Caco-2 (cell line): ENCODE measurements around the gene SYCP2L. TPM values are rescaled to one million over a fixed set of nuclear protein-coding genes. Genes with fewer than 3 reads are reported as not detected.

Experiments
- Bru-seq: library from RNA; stranded (reverse); fragments of 400-500 nt; gene quantifications from one replicate; lab custom pipeline; 2021; lab: Mats Ljungman, UMichigan
- BruChase-seq, 2 experiments: library from RNA; stranded (reverse); fragments of 400-500 nt; gene quantifications; one replicate each; lab custom pipeline; 2021; lab: Mats Ljungman, UMichigan
- BruUV-seq: library from RNA; stranded (reverse); fragments of 400-500 nt; replicated peaks from 2 replicates; lab custom pipeline; 2021; lab: Mats Ljungman, UMichigan
- CTCF ChIA-PET: fragments of 300-600 bp; sonication (Branson Sonifier 250); formaldehyde crosslinking; loops from one replicate; lab custom pipeline; 2022; ENCODE audit warnings: antibody characterized with exemption; lab: Charles Lee
- POLR2A ChIA-PET: fragments of 300-600 bp; sonication (Branson Sonifier 250); formaldehyde crosslinking; loops from one replicate; lab custom pipeline; 2022; ENCODE audit warnings: antibody characterized with exemption; lab: Charles Lee
- DNase-seq, 2 experiments: peaks; one replicate each; pipeline versions ENCODE4 v3.0.0 to v3.0.0-alpha.2; 2020 to 2022
- H3K27me3 ChIP-seq: replicated peaks from 2 replicates; pipeline ENCODE4 v1.6.0; 2011; ENCODE audit warnings: low read length; ENCODE audit not compliant: control insufficient read depth, insufficient read depth
- H3K36me3 ChIP-seq: 2 replicates; pipeline ENCODE4 v1.5.1; 2011; ENCODE audit warnings: low read length; ENCODE audit not compliant: control insufficient read depth, insufficient read depth
- H3K4me1 ChIP-seq: fragments of 250-450 bp; sonication (Bioruptor Pico); 2 replicates; pipeline ENCODE4 v1.5.1; 2020; ENCODE audit warnings: mild to moderate bottlenecking
- H3K4me3 ChIP-seq: 2 replicates; pipeline ENCODE4 v1.5.1; 2011; ENCODE audit warnings: low read depth, mild to moderate bottlenecking, control low read depth, low read length
- H3K9me3 ChIP-seq: fragments of 250-450 bp; sonication (Bioruptor Pico); 2 replicates; pipeline ENCODE4 v1.5.1; 2020; ENCODE audit warnings: mild to moderate bottlenecking, moderate library complexity
- H3K27ac Mint-ChIP-seq: one replicate; pipeline ENCODE4 v1.8.0; 2022; ENCODE audit warnings: mixed read lengths; ENCODE audit not compliant: unreplicated experiment
- H3K27me3 Mint-ChIP-seq: one replicate; pipeline ENCODE4 v1.8.0; 2022; ENCODE audit warnings: mixed read lengths; ENCODE audit not compliant: insufficient read depth, unreplicated experiment
- H3K36me3 Mint-ChIP-seq: one replicate; pipeline ENCODE4 v1.8.0; 2022; ENCODE audit warnings: mild to moderate bottlenecking, mixed read lengths; ENCODE audit not compliant: insufficient read depth, unreplicated experiment
- H3K4me1 Mint-ChIP-seq: one replicate; pipeline ENCODE4 v1.8.0; 2022; ENCODE audit warnings: low read depth, mixed read lengths; ENCODE audit not compliant: unreplicated experiment
- H3K4me3 Mint-ChIP-seq: one replicate; pipeline ENCODE4 v1.8.0; 2022; ENCODE audit warnings: mild to moderate bottlenecking, moderate library complexity, mixed read lengths; ENCODE audit not compliant: unreplicated experiment
- H3K9me3 Mint-ChIP-seq: one replicate; pipeline ENCODE4 v1.8.0; 2022; ENCODE audit warnings: mixed read lengths; ENCODE audit not compliant: unreplicated experiment
- CTCF ChIP-seq, 2 experiments: fragments of 200-600 bp in 1 of 2; IDR thresholded peaks; 1 replicate in 1 of 2; 2 replicates in 1 of 2; pipeline versions ENCODE4 v1.5.1 to v1.8.0; 2011 to 2022; ENCODE audit warnings: antibody characterized with exemption in 1 of 2, control low read depth in 1 of 2, inconsistent platforms in 1 of 2, low read depth in 1 of 2, low read length in 1 of 2, mild to moderate bottlenecking in 1 of 2, moderate library complexity in 1 of 2; ENCODE audit not compliant: insufficient read depth in 1 of 2, severe bottlenecking in 1 of 2, unreplicated experiment in 1 of 2
- intact Hi-C: fragments of 100-400 bp; cut with micrococcal nuclease; formaldehyde crosslinking; loops from one replicate; pipeline ENCODE4 v1.10.0; 2022; ENCODE audit not compliant: unreplicated experiment
- long read RNA-seq: library from polyadenylated mRNA; stranded (forward); transcript quantifications from one replicate; pipeline ENCODE4 v2.0.0, GENCODE V29; 2022
- total RNA-seq: library from RNA; stranded (reverse); gene quantifications from 2 replicates; pipeline ENCODE4 v1.2.3, GENCODE V29; 2022

The SYCP2L gene
- total RNA-seq (0.12 and 0.20 TPM in 2 replicates), Bru-seq, nascent RNA (percentile 20 among the genes with signal in this experiment), BruChase-seq, experiment 1, labeled RNA remaining after a 2-hour chase (percentile 32 among the genes with signal in this experiment), BruChase-seq, experiment 2, labeled RNA remaining after a 6-hour chase (percentile 30 among the genes with signal in this experiment)
- long read RNA-seq, partial matches to known transcripts, result 0 of 1 reads
- long read RNA-seq, other reads (novel, unspliced or antisense), result 1 of 1 reads

GRCh38 chr6:10886691-10887502 lies at the start of gene SYCP2L:
Gene SYCP2L, plus strand, starts transcription at chr6:10887052. Its CDS starts 75 bp downstream, at chr6:10887127.
- H3K4me3 ChIP-seq, result no peak within 1 kb of the TSS
- Mint-ChIP-seq H3K27ac (no peak within 1 kb of the TSS), H3K9me3 (no peaks in the 10 kb centered on the region), H3K4me3 (no peak within 1 kb of the TSS), H3K36me3 (no peaks in the 10 kb centered on the region), H3K27me3 (no peaks in the 10 kb centered on the region), H3K4me1 (no peaks in the 10 kb centered on the region)
- intact Hi-C loops, result no loop called here
- no peak for TF ChIP-seq CTCF (IDR thresholded peaks at IDR 0.05; ENCODE audit: insufficient read depth in 1 of 2, low read depth in 1 of 2, low read length in 1 of 2, severe bottlenecking in 1 of 2, unreplicated experiment in 1 of 2)
- no peaks in the 10 kb centered on the region for H3K36me3 ChIP-seq
- H3K9me3 ChIP-seq, result peaks cover 3% of the 10 kb centered on the region; the same call in 1 of the 2 replicates
- H3K27me3 ChIP-seq, result no peaks in the 10 kb centered on the region
- DNase-seq, result no peak
- POLR2A ChIA-PET, result no interaction called here
- H3K4me1 ChIP-seq, result no peaks in the 10 kb centered on the region
- CTCF ChIA-PET, result no interaction called here
- no TSS peak for BruUV-seq

GRCh38 chr6:10837622-10837994 lies 49.2 kb upstream of the SYCP2L start:
- Mint-ChIP-seq H3K9me3 (peaks cover 9% of the 10 kb centered on the region), H3K27me3 (peaks cover 12% of the 10 kb centered on the region), H3K36me3 (no peaks in the 10 kb centered on the region), H3K4me1 (no peaks in the 10 kb centered on the region), H3K4me3 (peak overlapping the region; percentile 89), H3K27ac (peak overlapping the region; percentile 83)
- Histone ChIP-seq H3K27me3 (no peaks in the 10 kb centered on the region), H3K9me3 (0 out of 2 replicates have a peak, but pooled peaks cover 9% of the 10 kb centered on the region), H3K4me1 (peaks cover 5% of the 10 kb centered on the region), H3K36me3 (no peaks in the 10 kb centered on the region), H3K4me3 (peak overlapping the region; percentile 52)
- peak in 1 of 2 experiments; percentile 24 for DNase-seq
- no TSS peak for BruUV-seq
- POLR2A ChIA-PET, result no interaction called here
- intact Hi-C loops, result loop anchor here (5.0 kb wide), 1 partner anchor 230 kb away; no protein-coding TSS in a partner anchor
- TF ChIP-seq CTCF (IDR thresholded peaks at IDR 0.05; ENCODE audit: insufficient read depth in 1 of 2, low read depth in 1 of 2, low read length in 1 of 2, severe bottlenecking in 1 of 2, unreplicated experiment in 1 of 2), result no peak
- CTCF ChIA-PET, result no interaction called here
